ENCODE results near the gene PLCL2.

The PLCL2 gene

GRCh38 chr3:17052363-17052762, 167.6 kb downstream of the PLCL2 start:
- no peak for DNase-seq

- DNase-seq, result no peak
Measured at GRCh38 chr3:17054301-17054981, 169.7 kb downstream of the PLCL2 start.

- no peak for DNase-seq
Measured at GRCh38 chr3:17054982-17055343, 170.2 kb downstream of the PLCL2 start.

- DNase-seq, result no peak
Measured at GRCh38 chr3:17055374-17056276, 170.9 kb downstream of the PLCL2 start.

GRCh38 chr3:17057321-17057720, 172.6 kb downstream of the PLCL2 start:
- no peak for DNase-seq

GRCh38 chr3:17059989-17060550, 175.3 kb downstream of the PLCL2 start:
- DNase-seq, result no peak

- no peak for DNase-seq
Measured at GRCh38 chr3:17061005-17061404, 176.2 kb downstream of the PLCL2 start.

- DNase-seq, result no peak
Measured at GRCh38 chr3:17062736-17063135, 178.0 kb downstream of the PLCL2 start.

- no peak for DNase-seq
Measured at GRCh38 chr3:17063596-17063995, 178.8 kb downstream of the PLCL2 start.

- peak; percentile 51 for DNase-seq
Measured at GRCh38 chr3:17065315-17065714, 180.6 kb downstream of the PLCL2 start.

GRCh38 chr3:17065881-17066280, 181.1 kb downstream of the PLCL2 start:
- DNase-seq, result no peak

GRCh38 chr3:17069754-17070153, 185.0 kb downstream of the PLCL2 start:
- DNase-seq, result no peak

GRCh38 chr3:17070161-17070959, 185.6 kb downstream of the PLCL2 start:
- DNase-seq, result peak; percentile 59

- DNase-seq, result no peak
Measured at GRCh38 chr3:17074559-17074958, 189.8 kb downstream of the PLCL2 start.

GRCh38 chr3:17075358-17075757, 190.6 kb downstream of the PLCL2 start:
- no peak for DNase-seq

- DNase-seq, result no peak
Measured at GRCh38 chr3:17075907-17076306, 191.2 kb downstream of the PLCL2 start.

- DNase-seq, result no peak
Measured at GRCh38 chr3:17076940-17077605, 192.3 kb downstream of the PLCL2 start.

- DNase-seq, result no peak
Measured at GRCh38 chr3:17077606-17078005, 192.9 kb downstream of the PLCL2 start.

GRCh38 chr3:17078926-17079465, 194.2 kb downstream of the PLCL2 start:
- DNase-seq, result no peak

GRCh38 chr3:17079933-17080332, 195.2 kb downstream of the PLCL2 start:
- no peak for DNase-seq

- DNase-seq, result no peak
Measured at GRCh38 chr3:17081520-17081919, 196.8 kb downstream of the PLCL2 start.

GRCh38 chr3:17087509-17087908, 202.8 kb downstream of the PLCL2 start:
- DNase-seq, result no peak
